HTR-8/SVneo (cell line): Measurements from ENCODE around the gene CRKL.
A peak's percentile ranks its signal among the peaks of the same experiment; 100 is the strongest.

ENCODE experiments used
- DNase-seq: peaks from one replicate; pipeline ENCODE4 v3.0.0; 2011; ENCODE audit warnings: low spot score, mixed read lengths; ENCODE audit not compliant: insufficient read length
- FAIRE-seq: peaks from 2 replicates; lab custom pipeline; 2011; peaks lifted over from hg19 to GRCh38; lab: Jason Lieb, UNC

CRKL gene

GRCh38 chr22:20992456-20993303 lies 75.5 kb downstream of the CRKL start:
- FAIRE-seq (no peak), DNase-seq (no peak)

GRCh38 chr22:20993304-20994127 lies 76.3 kb downstream of the CRKL start:
- no peak for FAIRE-seq

GRCh38 chr22:20994128-20994901 lies 77.1 kb downstream of the CRKL start:
- FAIRE-seq (no peak), DNase-seq (no peak)

More at GRCh38 chr22:20993304-20994127, 76.3 kb downstream of the CRKL start:
- no peak for DNase-seq

GRCh38 chr22:20994902-20995241 lies 77.7 kb downstream of the CRKL start:
- no peak for DNase-seq
- no peak for FAIRE-seq

- FAIRE-seq (no peak), DNase-seq (no peak)
Observed at GRCh38 chr22:20995329-20996030, 78.3 kb downstream of the CRKL start.

GRCh38 chr22:20996031-20996410 lies 78.8 kb downstream of the CRKL start:
- no peak for FAIRE-seq
- DNase-seq, result no peak

- FAIRE-seq, result no peak
- DNase-seq, result no peak
Observed at GRCh38 chr22:20996598-20997535, 79.7 kb downstream of the CRKL start.

GRCh38 chr22:20997536-20998257 lies 80.5 kb downstream of the CRKL start:
- FAIRE-seq (no peak), DNase-seq (no peak)

- FAIRE-seq (no peak), DNase-seq (no peak)
Observed at GRCh38 chr22:20998411-20999336, 81.5 kb downstream of the CRKL start.

GRCh38 chr22:20999350-21000206 lies 82.4 kb downstream of the CRKL start:
- FAIRE-seq (no peak), DNase-seq (no peak)

GRCh38 chr22:21000207-21000986 lies 83.2 kb downstream of the CRKL start:
- FAIRE-seq (no peak), DNase-seq (no peak)

- DNase-seq (no peak), FAIRE-seq (no peak)
Observed at GRCh38 chr22:21000987-21001600, 83.9 kb downstream of the CRKL start.

- peak; percentile 86 for DNase-seq
- FAIRE-seq, result peak; percentile 76
Observed at GRCh38 chr22:21001601-21002325, 84.6 kb downstream of the CRKL start, which contains the start of gene THAP7. Gene THAP7, minus strand, starts transcription at chr22:21002118. Its CDS starts 207 bp downstream, at chr22:21001911.
